Bronchus fibroblast of lung (primary cell): Measurements from ENCODE around the gene ZCCHC17. TPM values are rescaled to one million over a fixed set of nuclear protein-coding genes. Genes with fewer than 3 reads are reported as not detected.

ENCODE experiments used
- total RNA-seq: library from RNA; depleted of rRNA; stranded (reverse); fragments of >200 nt; gene quantifications from 2 replicates; pipeline ENCODE4 v1.2.3, GENCODE V29; 2015

ZCCHC17 gene
- total RNA-seq = 42.4 and 43.7 TPM in 2 replicates

GRCh38 chr1:31296486-31297276 lies at the start of gene ZCCHC17, which contains the start of gene SNRNP40:
ZCCHC17 (plus strand) TSS chr1:31297032; CDS start chr1:31310099, 13,067 bp downstream.
SNRNP40 (minus strand) TSS chr1:31296788; CDS start chr1:31296751, 37 bp downstream.

DNA sequence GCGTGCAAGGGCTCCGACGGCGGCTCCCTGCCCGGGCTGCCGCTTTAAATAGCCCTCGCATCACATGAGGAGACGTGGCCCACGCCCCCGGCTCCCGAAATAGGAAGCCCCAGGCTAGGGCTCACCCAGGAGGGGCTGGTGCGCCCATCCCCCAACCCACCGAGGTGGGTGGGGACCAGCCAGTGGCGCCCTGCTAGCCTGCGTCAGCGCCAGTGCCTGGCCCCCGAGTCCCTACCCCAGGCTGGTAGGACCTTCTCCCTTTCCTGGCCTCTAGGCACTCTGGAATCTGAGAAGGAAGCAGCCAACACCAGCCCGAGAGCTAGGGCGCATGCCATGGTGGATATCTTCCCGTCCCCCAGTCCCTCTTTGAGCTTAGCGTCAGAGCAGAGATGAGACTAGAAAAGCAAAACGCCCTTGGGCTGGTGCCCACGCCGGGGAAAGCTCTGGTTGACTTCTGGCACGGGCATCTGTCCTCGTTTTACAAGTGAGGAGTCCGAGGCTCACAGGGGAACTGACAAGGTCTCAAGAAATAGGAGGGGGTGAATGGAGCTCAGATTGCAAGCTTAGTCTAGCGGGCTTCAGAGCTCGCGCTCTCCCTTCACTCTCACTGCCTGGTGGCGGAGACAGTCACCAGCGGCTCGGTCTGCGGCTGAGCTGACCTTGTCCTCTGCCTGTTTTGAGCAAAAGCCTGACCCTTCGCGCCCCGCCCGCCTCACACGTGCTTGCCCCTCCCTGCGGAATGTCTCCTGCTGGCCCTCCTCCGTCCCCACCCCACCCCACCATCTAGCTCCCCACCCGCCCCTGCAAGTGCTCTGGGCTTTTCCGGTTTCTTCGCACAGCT lies 76.4 kb downstream of the ZCCHC17 start, which contains the start of gene FABP3:
Gene FABP3 (minus strand): TSS at position 21 of the 841 bp plus-strand sequence. CDS start 62 bp downstream, outside the sequence.

DNA sequence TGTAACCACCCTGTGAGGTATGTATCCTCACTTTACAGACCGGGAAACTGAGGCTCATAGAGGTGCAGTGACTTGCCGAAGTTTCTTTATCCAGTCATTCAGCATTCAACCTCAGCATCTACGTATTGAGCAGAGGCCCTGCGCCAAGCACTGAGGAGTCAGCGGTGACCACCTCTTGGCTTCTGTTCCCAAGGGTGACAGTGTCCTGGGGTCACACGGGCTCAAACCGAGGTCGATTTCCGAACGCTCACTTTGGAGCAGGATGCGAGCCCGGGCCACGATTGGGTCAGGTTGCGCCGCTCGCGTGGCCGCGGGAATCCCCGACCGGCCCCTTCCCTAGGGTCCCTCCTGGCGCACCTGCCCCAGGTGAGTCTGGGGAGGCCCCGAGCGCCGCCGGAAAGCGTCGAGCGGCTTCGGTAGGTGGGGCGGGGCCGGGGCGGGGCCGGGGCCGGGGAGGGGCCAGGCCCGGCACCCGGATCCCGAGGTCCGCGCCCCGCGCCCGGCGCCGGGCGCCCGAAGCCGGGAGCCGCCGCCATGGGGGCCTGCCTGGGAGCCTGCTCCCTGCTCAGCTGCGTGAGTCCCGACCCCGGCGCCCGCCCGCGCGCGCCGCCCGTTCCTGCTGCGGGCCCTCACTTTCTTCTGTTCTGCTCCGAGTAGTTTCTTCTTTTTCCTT lies 116.0 kb downstream of the ZCCHC17 start, which contains the start of gene SERINC2:
Gene SERINC2 (plus strand): TSS at position 482 of the 673 bp plus-strand sequence. CDS start 53 bp downstream, at position 535.

Other genes with a start within 250 kb of the ZCCHC17 start
- gene PUM1, start 231.3 kb upstream of the ZCCHC17 start, total RNA-seq = 37.8 and 42.5 TPM in 2 replicates
- 0.15 and 2.4 TPM in 2 replicates for gene NKAIN1, start 57.1 kb upstream of the ZCCHC17 start, total RNA-seq
- 103 and 107 TPM in 2 replicates for gene SNRNP40, start 244 bp upstream of the ZCCHC17 start, total RNA-seq
- 209 and 250 TPM in 2 replicates for gene FABP3, start 76.0 kb downstream of the ZCCHC17 start, total RNA-seq
- 110 and 119 TPM in 2 replicates for gene SERINC2, start 116.2 kb downstream of the ZCCHC17 start, total RNA-seq